Loucy (cell line): ENCODE data around the gene TMEM232.

ENCODE experiments used
- EZH2phosphoT487 ChIP-seq: fragments of 200-600 bp; IDR thresholded peaks from 2 replicates; pipeline ENCODE4 v1.6.1; 2018; ENCODE audit warnings: antibody characterized with exemption, mild to moderate bottlenecking, moderate library complexity, borderline replicate concordance
- TF ChIP-seq, protein P1 (sequence below): fragments of 200-600 bp; sonication (generic); conservative IDR thresholded peaks from 2 replicates; pipeline ENCODE4 v1.5.1; 2014; ENCODE audit warnings: mild to moderate bottlenecking, antibody characterized with exemption, low read length

DNA sequence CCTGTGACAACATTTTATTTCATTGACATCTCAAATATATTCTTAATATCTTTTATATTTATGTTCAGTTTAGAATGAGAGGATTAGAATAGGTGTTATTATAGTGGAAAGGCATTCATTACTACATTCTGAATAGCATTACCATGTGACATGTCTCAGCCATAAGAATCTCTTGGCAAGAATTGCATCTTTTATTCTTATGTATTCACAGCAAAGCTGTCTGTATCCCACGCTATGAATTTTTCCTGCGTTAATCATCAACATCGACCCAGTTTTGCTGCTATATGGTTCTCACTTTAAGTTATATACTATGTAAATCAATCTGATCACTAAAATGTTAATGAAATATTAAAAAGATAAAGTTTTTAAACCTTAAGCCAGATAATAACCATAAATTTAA is 248.6 kb downstream of the TMEM232 start:
- TF ChIP-seq, protein P1, sequence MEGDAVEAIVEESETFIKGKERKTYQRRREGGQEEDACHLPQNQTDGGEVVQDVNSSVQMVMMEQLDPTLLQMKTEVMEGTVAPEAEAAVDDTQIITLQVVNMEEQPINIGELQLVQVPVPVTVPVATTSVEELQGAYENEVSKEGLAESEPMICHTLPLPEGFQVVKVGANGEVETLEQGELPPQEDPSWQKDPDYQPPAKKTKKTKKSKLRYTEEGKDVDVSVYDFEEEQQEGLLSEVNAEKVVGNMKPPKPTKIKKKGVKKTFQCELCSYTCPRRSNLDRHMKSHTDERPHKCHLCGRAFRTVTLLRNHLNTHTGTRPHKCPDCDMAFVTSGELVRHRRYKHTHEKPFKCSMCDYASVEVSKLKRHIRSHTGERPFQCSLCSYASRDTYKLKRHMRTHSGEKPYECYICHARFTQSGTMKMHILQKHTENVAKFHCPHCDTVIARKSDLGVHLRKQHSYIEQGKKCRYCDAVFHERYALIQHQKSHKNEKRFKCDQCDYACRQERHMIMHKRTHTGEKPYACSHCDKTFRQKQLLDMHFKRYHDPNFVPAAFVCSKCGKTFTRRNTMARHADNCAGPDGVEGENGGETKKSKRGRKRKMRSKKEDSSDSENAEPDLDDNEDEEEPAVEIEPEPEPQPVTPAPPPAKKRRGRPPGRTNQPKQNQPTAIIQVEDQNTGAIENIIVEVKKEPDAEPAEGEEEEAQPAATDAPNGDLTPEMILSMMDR: no peak
- TF ChIP-seq EZH2phosphoT487: no peak
